HK-2 (cell line): ENCODE data around the gene STARD3NL.
"Not testable (repeated sequence)": the region's sequence is repeated elsewhere in the genome, so short reads cannot be mapped to it uniquely, and the experiment has no call there.

Experiments used
- DNase-seq: peaks from one replicate; pipeline ENCODE4 v3.0.0-alpha.2; 2018; ENCODE audit not compliant: unreplicated experiment

The STARD3NL gene

GRCh38 chr7:38223306-38223705 is 45.3 kb downstream of the STARD3NL start:
- no peak for DNase-seq

GRCh38 chr7:38224392-38224791 is 46.3 kb downstream of the STARD3NL start:
- no peak for DNase-seq

GRCh38 chr7:38229386-38229785 is 51.3 kb downstream of the STARD3NL start:
- DNase-seq: no peak

GRCh38 chr7:38229884-38230642 is 52.0 kb downstream of the STARD3NL start:
- DNase-seq: no peak

GRCh38 chr7:38232502-38233366 is 54.7 kb downstream of the STARD3NL start:
- no peak for DNase-seq

GRCh38 chr7:38234759-38235158 is 56.7 kb downstream of the STARD3NL start:
- not testable (repeated sequence) for DNase-seq

- no peak for DNase-seq
Measured at GRCh38 chr7:38235606-38236005, 57.6 kb downstream of the STARD3NL start.

- DNase-seq: not testable (repeated sequence)
Measured at GRCh38 chr7:38239129-38239528, 61.1 kb downstream of the STARD3NL start.

GRCh38 chr7:38241071-38241470 is 63.0 kb downstream of the STARD3NL start:
- DNase-seq: no peak

- no peak for DNase-seq
Measured at GRCh38 chr7:38242814-38243213, 64.8 kb downstream of the STARD3NL start.

GRCh38 chr7:38243345-38243744 is 65.3 kb downstream of the STARD3NL start:
- DNase-seq: not testable (repeated sequence)

- DNase-seq: no peak
Measured at GRCh38 chr7:38244516-38244915, 66.5 kb downstream of the STARD3NL start.

GRCh38 chr7:38245409-38245977 is 67.4 kb downstream of the STARD3NL start:
- DNase-seq: no peak

GRCh38 chr7:38248069-38248567 is 70.1 kb downstream of the STARD3NL start:
- no peak for DNase-seq

- DNase-seq: not testable (repeated sequence)
Measured at GRCh38 chr7:38249849-38250248, 71.8 kb downstream of the STARD3NL start.

GRCh38 chr7:38257350-38257677 is 79.3 kb downstream of the STARD3NL start:
- DNase-seq: no peak

- DNase-seq: not testable (repeated sequence)
Measured at GRCh38 chr7:38259157-38259556, 81.1 kb downstream of the STARD3NL start.

GRCh38 chr7:38261601-38262000 is 83.6 kb downstream of the STARD3NL start:
- DNase-seq: not testable (repeated sequence)

GRCh38 chr7:38262026-38262425 is 84.0 kb downstream of the STARD3NL start:
- DNase-seq: not testable (repeated sequence)

- no peak for DNase-seq
Measured at GRCh38 chr7:38262545-38262944, 84.5 kb downstream of the STARD3NL start.

- not testable (repeated sequence) for DNase-seq
Measured at GRCh38 chr7:38263274-38263673, 85.2 kb downstream of the STARD3NL start.

- not testable (repeated sequence) for DNase-seq
Measured at GRCh38 chr7:38264602-38265001, 86.6 kb downstream of the STARD3NL start.
